Mesothelial cell of epicardium (in vitro differentiated cells): ENCODE data around the gene TC2N. TPM values are rescaled to one million over a fixed set of nuclear protein-coding genes. Genes with fewer than 3 reads are reported as not detected.

Source experiments
- DNase-seq, 2 experiments: peaks; one replicate each; pipeline ENCODE4 v3.0.0; 2021; ENCODE audit warnings: low spot score in 2 of 2; ENCODE audit not compliant: unreplicated experiment in 2 of 2
- H3K27ac Mint-ChIP-seq: 2 replicates; pipeline ENCODE4 v1.8.0; 2021; ENCODE audit warnings: mixed read lengths
- H3K27me3 Mint-ChIP-seq: 2 replicates; pipeline ENCODE4 v1.8.0; 2021; ENCODE audit warnings: low read depth, mixed read lengths
- H3K36me3 Mint-ChIP-seq: 2 replicates; pipeline ENCODE4 v1.8.0; 2021; ENCODE audit warnings: mixed read lengths
- H3K4me1 Mint-ChIP-seq: 2 replicates; pipeline ENCODE4 v1.8.0; 2021; ENCODE audit warnings: mixed read lengths
- H3K4me3 Mint-ChIP-seq: 2 replicates; pipeline ENCODE4 v1.8.0; 2021; ENCODE audit warnings: mild to moderate bottlenecking, moderate library complexity, mixed read lengths
- H3K9me3 Mint-ChIP-seq: 2 replicates; pipeline ENCODE4 v1.8.0; 2021; ENCODE audit warnings: mixed read lengths
- total RNA-seq: library from RNA; stranded (reverse); gene quantifications from 3 replicates; pipeline ENCODE4 v1.2.1, GENCODE V29; 2021
- TF ChIP-seq, protein P1 (sequence below): fragments of 200-600 bp; sonication (generic); IDR thresholded peaks from one replicate; pipeline ENCODE4 v1.5.0; 2021; ENCODE audit warnings: antibody characterized with exemption; ENCODE audit not compliant: unreplicated experiment

The TC2N gene
- total RNA-seq, 1 donor from 2014 or later: 8.5 TPM

DNA sequence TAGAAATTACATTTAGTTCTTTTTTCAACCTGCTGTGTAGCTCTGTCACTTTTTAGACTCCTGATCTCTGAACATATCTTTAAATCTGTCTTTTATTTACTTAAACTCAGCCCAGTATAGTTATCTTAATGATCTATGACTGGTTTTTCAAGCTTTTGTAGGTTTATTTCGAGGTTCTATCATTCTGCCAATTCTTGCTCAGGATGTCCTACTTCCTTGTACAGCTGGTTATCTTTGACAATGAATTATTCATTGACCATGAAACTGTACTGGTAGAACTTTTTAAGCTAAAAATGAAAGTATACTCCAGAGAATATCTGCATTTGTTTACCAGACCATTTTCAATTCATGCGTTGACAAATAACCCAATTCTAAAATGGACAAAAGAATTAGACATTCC, 37.8 kb downstream of the TC2N start:
- Mint-ChIP-seq H3K4me3 (no peak overlapping the region), H3K27me3 (peaks cover 28% of the 10 kb centered on the region), H3K36me3 (peaks cover 3% of the 10 kb centered on the region), H3K27ac (peak overlapping the region; percentile 27), H3K4me1 (peaks cover 20% of the 10 kb centered on the region), H3K9me3 (peaks cover 15% of the 10 kb centered on the region)
- TF ChIP-seq, protein P1, sequence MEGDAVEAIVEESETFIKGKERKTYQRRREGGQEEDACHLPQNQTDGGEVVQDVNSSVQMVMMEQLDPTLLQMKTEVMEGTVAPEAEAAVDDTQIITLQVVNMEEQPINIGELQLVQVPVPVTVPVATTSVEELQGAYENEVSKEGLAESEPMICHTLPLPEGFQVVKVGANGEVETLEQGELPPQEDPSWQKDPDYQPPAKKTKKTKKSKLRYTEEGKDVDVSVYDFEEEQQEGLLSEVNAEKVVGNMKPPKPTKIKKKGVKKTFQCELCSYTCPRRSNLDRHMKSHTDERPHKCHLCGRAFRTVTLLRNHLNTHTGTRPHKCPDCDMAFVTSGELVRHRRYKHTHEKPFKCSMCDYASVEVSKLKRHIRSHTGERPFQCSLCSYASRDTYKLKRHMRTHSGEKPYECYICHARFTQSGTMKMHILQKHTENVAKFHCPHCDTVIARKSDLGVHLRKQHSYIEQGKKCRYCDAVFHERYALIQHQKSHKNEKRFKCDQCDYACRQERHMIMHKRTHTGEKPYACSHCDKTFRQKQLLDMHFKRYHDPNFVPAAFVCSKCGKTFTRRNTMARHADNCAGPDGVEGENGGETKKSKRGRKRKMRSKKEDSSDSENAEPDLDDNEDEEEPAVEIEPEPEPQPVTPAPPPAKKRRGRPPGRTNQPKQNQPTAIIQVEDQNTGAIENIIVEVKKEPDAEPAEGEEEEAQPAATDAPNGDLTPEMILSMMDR: no peak
- DNase-seq: no peak

DNA sequence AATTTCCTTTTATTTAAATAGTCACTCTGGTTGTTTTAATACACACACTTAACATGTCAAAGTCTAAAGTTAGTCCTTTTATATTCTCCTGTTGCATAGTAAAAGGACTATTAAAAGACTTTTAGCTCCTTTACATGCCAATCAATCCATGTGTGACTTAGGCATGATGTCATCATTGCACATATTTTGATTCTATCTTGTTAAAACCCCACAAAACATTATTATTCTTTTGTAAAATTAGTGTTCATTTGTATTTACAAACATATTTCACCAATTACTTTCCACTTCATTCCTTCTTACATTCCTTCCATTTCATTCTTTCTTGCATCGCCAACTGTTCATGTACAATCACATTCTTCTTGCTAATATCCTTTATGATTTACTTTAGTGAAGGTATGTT, 39.6 kb downstream of the TC2N start:
- Mint-ChIP-seq H3K27ac (no peak overlapping the region), H3K9me3 (peaks cover 15% of the 10 kb centered on the region)
- no peak for DNase-seq

DNA sequence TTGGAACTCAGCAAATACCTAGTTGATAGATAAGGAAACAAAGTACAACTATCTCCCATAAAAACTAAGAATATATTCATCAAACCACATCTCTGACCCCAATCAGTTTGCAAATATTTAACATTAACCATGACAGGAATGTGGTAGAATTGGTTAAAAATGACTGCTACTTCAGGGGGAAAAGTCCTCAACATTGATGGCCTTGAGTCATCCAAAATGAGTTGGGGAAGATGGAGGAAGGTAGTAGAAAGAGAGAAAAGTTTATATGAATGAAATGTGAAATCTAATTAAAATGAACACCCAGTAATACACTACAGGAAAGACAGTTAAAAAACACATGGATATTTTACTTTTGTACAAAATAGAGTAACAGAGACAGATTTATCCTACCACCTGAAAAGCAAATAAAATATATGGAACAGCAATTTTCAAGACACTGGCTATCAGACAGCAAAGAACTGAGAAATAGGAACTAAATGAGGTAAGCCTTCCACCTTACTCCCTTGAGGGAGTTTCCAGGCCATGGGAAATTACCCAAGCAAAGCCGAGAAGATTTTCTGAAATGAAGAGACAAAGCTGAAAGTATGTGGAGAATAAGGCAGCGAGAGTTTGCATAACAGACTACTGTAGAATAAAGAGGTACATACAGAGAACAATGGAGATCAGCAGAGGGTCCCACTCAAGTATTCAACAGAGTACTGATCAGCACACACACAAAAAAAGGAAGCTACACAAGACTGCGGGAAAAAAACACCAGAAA, 49.6 kb downstream of the TC2N start:
- no peak for DNase-seq
- Mint-ChIP-seq H3K9me3 (peaks cover 51% of the 10 kb centered on the region), H3K27me3 (no peaks in the 10 kb centered on the region), H3K27ac (no peak overlapping the region), H3K4me1 (no peaks in the 10 kb centered on the region), H3K36me3 (no peaks in the 10 kb centered on the region), H3K4me3 (no peak overlapping the region)
- TF ChIP-seq, protein P1: no peak

More for the DNA sequence above, 39.6 kb downstream of the TC2N start:
- Mint-ChIP-seq H3K27me3 (peaks cover 13% of the 10 kb centered on the region), H3K4me3 (no peak overlapping the region), H3K4me1 (peaks cover 20% of the 10 kb centered on the region), H3K36me3 (peaks cover 3% of the 10 kb centered on the region)
- TF ChIP-seq, protein P1: no peak

DNA sequence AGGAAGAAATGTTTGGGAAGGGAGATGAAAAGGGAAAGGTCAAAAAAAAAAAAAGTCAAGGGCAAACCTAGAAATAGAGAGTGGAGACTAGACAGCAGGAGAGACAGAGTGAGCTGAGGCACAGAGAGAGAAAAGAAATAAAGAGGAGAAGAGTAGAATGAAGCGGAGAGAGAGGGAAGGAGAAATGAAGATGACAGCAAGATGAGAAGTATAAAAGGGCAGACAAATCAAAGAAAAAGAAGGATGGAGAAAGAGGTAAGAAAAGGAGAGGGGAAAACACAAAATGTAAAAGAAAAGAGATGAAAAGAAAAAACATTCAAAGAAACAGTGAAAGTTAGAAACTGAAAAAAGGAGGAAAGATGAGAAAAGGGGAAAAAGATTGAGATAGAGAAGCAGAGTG, 53.0 kb downstream of the TC2N start:
- TF ChIP-seq, protein P1: no peak
- no peaks in the 10 kb centered on the region for H3K27me3 Mint-ChIP-seq
- H3K4me1 Mint-ChIP-seq: no peaks in the 10 kb centered on the region
- H3K9me3 Mint-ChIP-seq: peaks cover 43% of the 10 kb centered on the region
- H3K27ac Mint-ChIP-seq: no peak overlapping the region
- H3K36me3 Mint-ChIP-seq: peaks cover 19% of the 10 kb centered on the region
- DNase-seq: no peak
- H3K4me3 Mint-ChIP-seq: no peak overlapping the region

DNA sequence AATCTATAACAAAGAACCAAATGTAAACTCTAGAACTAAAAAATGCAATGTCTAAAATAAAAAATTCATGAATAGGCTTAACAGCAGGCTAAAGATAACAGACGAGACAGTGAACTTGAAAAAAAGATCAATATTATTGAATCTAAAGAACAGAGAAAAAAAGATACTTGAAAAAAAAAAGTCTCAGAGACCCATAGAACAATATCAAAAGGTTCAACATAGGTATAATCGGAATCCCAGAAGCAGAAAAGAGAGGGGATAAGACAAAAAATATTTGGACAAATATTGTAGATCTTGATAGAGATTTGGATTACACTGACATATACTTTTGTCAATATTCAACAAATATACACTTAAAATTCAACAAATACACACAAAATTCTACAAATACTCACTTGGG, 56.6 kb downstream of the TC2N start:
- H3K4me3 Mint-ChIP-seq: no peak overlapping the region
- no peaks in the 10 kb centered on the region for H3K4me1 Mint-ChIP-seq
- H3K27ac Mint-ChIP-seq: no peak overlapping the region
- H3K9me3 Mint-ChIP-seq: peaks cover 49% of the 10 kb centered on the region
- no peak for DNase-seq
- TF ChIP-seq, protein P1: no peak
- no peaks in the 10 kb centered on the region for H3K27me3 Mint-ChIP-seq
- peaks cover 47% of the 10 kb centered on the region for H3K36me3 Mint-ChIP-seq
